H9 (cell line): ENCODE measurements around the gene PROSER1. TPM values are rescaled to one million over a fixed set of nuclear protein-coding genes. Genes with fewer than 3 reads are reported as not detected.

Experiments used
- DNase-seq: peaks from one replicate; pipeline ENCODE4 v3.0.0-alpha.2; 2017
- H2AFZ ChIP-seq: one replicate; pipeline ENCODE4 v1.6.1; 2013; ENCODE audit warnings: mild to moderate bottlenecking, low read length, control low read depth, moderate library complexity
- H2AK5ac ChIP-seq: 2 replicates; pipeline ENCODE4 v1.6.1; 2013; ENCODE audit warnings: low read length, control low read depth, mixed read lengths; ENCODE audit not compliant: insufficient read length
- H2BK120ac ChIP-seq: one replicate; pipeline ENCODE4 v1.6.1; 2013; ENCODE audit warnings: low read depth, mild to moderate bottlenecking, low read length, control low read depth, inconsistent platforms; ENCODE audit not compliant: poor library complexity, severe bottlenecking
- H2BK12ac ChIP-seq: 2 replicates; pipeline ENCODE4 v1.6.1; 2013; ENCODE audit warnings: low read length, control low read depth, mixed read lengths, low read depth; ENCODE audit not compliant: insufficient read length
- H2BK15ac ChIP-seq: 2 replicates; pipeline ENCODE4 v1.6.1; 2013; ENCODE audit warnings: low read depth, low read length, control low read depth
- H2BK20ac ChIP-seq: one replicate; pipeline ENCODE4 v1.6.1; 2013; ENCODE audit warnings: low read depth, mild to moderate bottlenecking, low read length, control low read depth, inconsistent platforms; ENCODE audit not compliant: poor library complexity, severe bottlenecking
- H2BK5ac ChIP-seq: 2 replicates; pipeline ENCODE4 v1.6.1; 2013; ENCODE audit warnings: low read length, control low read depth, mixed read lengths; ENCODE audit not compliant: insufficient read length
- H3K14ac ChIP-seq: 2 replicates; pipeline ENCODE4 v1.6.1; 2013; ENCODE audit warnings: low read length, control low read depth; ENCODE audit not compliant: insufficient read depth
- H3K18ac ChIP-seq: 2 replicates; pipeline ENCODE4 v1.6.1; 2013; ENCODE audit warnings: low read depth, mild to moderate bottlenecking, mixed read lengths, low read length, control low read depth; ENCODE audit not compliant: insufficient read length
- H3K23ac ChIP-seq: 2 replicates; pipeline ENCODE4 v1.6.1; 2013; ENCODE audit warnings: low read length, control low read depth, mixed read lengths, low read depth; ENCODE audit not compliant: insufficient read length
- H3K23me2 ChIP-seq: 2 replicates; pipeline ENCODE4 v1.6.1; 2013; ENCODE audit warnings: low read depth, mild to moderate bottlenecking, mixed read lengths, low read length, control low read depth; ENCODE audit not compliant: insufficient read length, poor library complexity, severe bottlenecking
- H3K27ac ChIP-seq: 2 replicates; pipeline ENCODE4 v1.5.1; 2013; ENCODE audit warnings: low read length, control low read depth, mixed read lengths, low read depth; ENCODE audit not compliant: insufficient read length
- H3K27me3 ChIP-seq: 2 replicates; pipeline ENCODE4 v1.6.1; 2013; ENCODE audit warnings: low read length, control low read depth, inconsistent platforms; ENCODE audit not compliant: insufficient read depth
- H3K4ac ChIP-seq: 2 replicates; pipeline ENCODE4 v1.6.1; 2013; ENCODE audit warnings: low read depth, mild to moderate bottlenecking, control low read depth, inconsistent platforms, low read length, moderate library complexity
- H3K4me1 ChIP-seq: 2 replicates; pipeline ENCODE4 v1.6.1; 2013; ENCODE audit warnings: low read length, control low read depth, inconsistent platforms; ENCODE audit not compliant: insufficient read depth
- H3K4me2 ChIP-seq: 2 replicates; pipeline ENCODE4 v1.6.1; 2013; ENCODE audit warnings: low read length, control low read depth, mixed read lengths; ENCODE audit not compliant: insufficient read length, insufficient read depth
- H3K56ac ChIP-seq: 2 replicates; pipeline ENCODE4 v1.6.1; 2013; ENCODE audit warnings: low read depth, mild to moderate bottlenecking, mixed read lengths, low read length, control low read depth; ENCODE audit not compliant: insufficient read length
- H3K79me1 ChIP-seq: 2 replicates; pipeline ENCODE4 v1.6.1; 2013; ENCODE audit warnings: low read depth, mild to moderate bottlenecking, moderate library complexity, low read length, control low read depth, inconsistent platforms; ENCODE audit not compliant: insufficient read depth, poor library complexity, severe bottlenecking
- H3K79me2 ChIP-seq: 2 replicates; pipeline ENCODE4 v1.6.1; 2013; ENCODE audit warnings: low read length, control low read depth, inconsistent platforms; ENCODE audit not compliant: insufficient read depth
- H3K9ac ChIP-seq: 2 replicates; pipeline ENCODE4 v1.6.1; 2013; ENCODE audit warnings: low read length, control low read depth, mixed read lengths; ENCODE audit not compliant: insufficient read length; ENCODE audit errors: extremely low read depth
- H3K9me3 ChIP-seq: one replicate; pipeline ENCODE4 v1.6.1; 2013; ENCODE audit warnings: low read depth, low read length, inconsistent platforms; ENCODE audit not compliant: control insufficient read depth
- H3T11ph ChIP-seq: one replicate; pipeline ENCODE4 v1.6.1; 2013; ENCODE audit warnings: mild to moderate bottlenecking, low read length, control low read depth, inconsistent platforms
- H4K20me1 ChIP-seq: one replicate; pipeline ENCODE4 v1.6.1; 2013; ENCODE audit not compliant: control insufficient read depth, insufficient read length, insufficient read depth
- H4K5ac ChIP-seq: 2 replicates; pipeline ENCODE4 v1.6.1; 2013; ENCODE audit warnings: low read depth, mild to moderate bottlenecking, mixed read lengths, low read length, control low read depth; ENCODE audit not compliant: insufficient read length
- H4K8ac ChIP-seq: replicated peaks from 2 replicates; pipeline ENCODE4 v1.6.1; 2013; ENCODE audit warnings: low read length, control low read depth, mixed read lengths, low read depth; ENCODE audit not compliant: insufficient read length
- H4K91ac ChIP-seq: 2 replicates; pipeline ENCODE4 v1.6.1; 2013; ENCODE audit warnings: low read depth, mild to moderate bottlenecking, moderate library complexity, mixed read lengths, low read length, control low read depth; ENCODE audit not compliant: insufficient read length
- H3K27ac Mint-ChIP-seq, 3 experiments: 2 replicates in 2 of 3; 3 replicates in 1 of 3; pipeline ENCODE4 v1.8.0; 2020 to 2021; ENCODE audit warnings: mixed read lengths in 3 of 3, mild to moderate bottlenecking in 1 of 3, moderate library complexity in 1 of 3
- H3K27me3 Mint-ChIP-seq: 2 replicates; pipeline ENCODE4 v1.8.0; 2021; ENCODE audit warnings: low read depth, mild to moderate bottlenecking, moderate library complexity, mixed read lengths
- H3K36me3 Mint-ChIP-seq, 3 experiments: 2 replicates in 2 of 3; 3 replicates in 1 of 3; pipeline ENCODE4 v1.8.0; 2020 to 2021; ENCODE audit warnings: low read depth in 3 of 3, mixed read lengths in 3 of 3; ENCODE audit not compliant: insufficient read depth in 1 of 3
- H3K4me1 Mint-ChIP-seq, 2 experiments: 2 replicates each; pipeline ENCODE4 v1.8.0; 2020; ENCODE audit warnings: mixed read lengths in 2 of 2
- H3K4me3 Mint-ChIP-seq, 2 experiments: 2 replicates in 1 of 2; 3 replicates in 1 of 2; pipeline ENCODE4 v1.8.0; 2020 to 2021; ENCODE audit warnings: mild to moderate bottlenecking in 2 of 2, mixed read lengths in 2 of 2, moderate library complexity in 1 of 2
- H3K9me3 Mint-ChIP-seq, 2 experiments: 2 replicates in 1 of 2; 3 replicates in 1 of 2; pipeline ENCODE4 v1.8.0; 2020; ENCODE audit warnings: mild to moderate bottlenecking in 2 of 2, mixed read lengths in 2 of 2, moderate library complexity in 1 of 2
- total RNA-seq: library from RNA; stranded (reverse); gene quantifications from 2 replicates; pipeline ENCODE4 v1.2.1, GENCODE V29; 2021
- TF ChIP-seq, protein P1 (sequence below): fragments of 200-600 bp; sonication (generic); conservative IDR thresholded peaks from 3 replicates; pipeline ENCODE4 v1.8.0; 2021; ENCODE audit warnings: antibody characterized with exemption, mild to moderate bottlenecking

Gene PROSER1
- total RNA-seq, 1 experiment from 2014 or later: 84.6 TPM

DNA sequence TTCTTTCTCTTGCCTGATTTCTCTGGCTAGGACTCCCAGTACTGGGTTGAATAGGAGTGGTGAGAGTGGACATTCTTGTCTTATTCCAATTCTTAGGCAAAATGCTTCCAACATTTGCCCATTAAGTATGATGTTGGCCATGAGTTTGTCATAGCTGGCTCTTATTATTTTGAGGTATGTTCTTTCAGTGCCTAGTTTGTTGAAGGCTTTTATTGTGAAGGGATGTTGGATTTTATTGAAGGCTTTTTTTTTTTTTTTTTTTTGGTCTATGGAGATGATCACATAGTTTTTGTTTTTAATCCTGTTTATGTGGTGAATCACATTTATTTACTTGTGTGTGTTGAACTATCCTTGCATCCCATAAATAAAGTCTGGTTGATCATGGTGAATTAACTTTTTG is 20.2 kb upstream of the PROSER1 start:
- Histone ChIP-seq H3K14ac (no peak overlapping the region), H3K4me1 (no peaks in the 10 kb centered on the region), H3K23me2 (no peaks in the 10 kb centered on the region), H2BK20ac (no peak overlapping the region), H4K20me1 (no peaks in the 10 kb centered on the region), H3K56ac (no peak overlapping the region), H4K8ac (no peak overlapping the region), H3K4me2 (no peak overlapping the region), H4K91ac (no peak overlapping the region), H2AK5ac (no peak overlapping the region), H3T11ph (no peak overlapping the region), H3K79me1 (no peaks in the 10 kb centered on the region), H2BK12ac (no peak overlapping the region), H4K5ac (no peak overlapping the region), H3K27ac (no peak overlapping the region), H3K4ac (no peak overlapping the region), H2BK120ac (no peak overlapping the region), H2AFZ (no peak overlapping the region), H3K9ac (no peak overlapping the region), H2BK15ac (no peak overlapping the region), H3K27me3 (no peaks in the 10 kb centered on the region), H2BK5ac (no peak overlapping the region), H3K18ac (no peak overlapping the region), H3K9me3 (peaks cover 4% of the 10 kb centered on the region), H3K23ac (no peak overlapping the region), H3K79me2 (no peaks in the 10 kb centered on the region)
- Mint-ChIP-seq H3K9me3 (peaks cover 0 to 3% of the 10 kb centered on the region in 2 experiments; a peak in 1 of 5 replicates), H3K4me3 (no peak overlapping the region), H3K4me1 (peaks cover 3 to 6% of the 10 kb centered on the region in 2 experiments; a peak in 3 of 4 replicates), H3K36me3 (peaks cover 0 to 5% (median 2%) of the 10 kb centered on the region in 3 experiments; a peak in 2 of 7 replicates), H3K27ac (no peak overlapping the region), H3K27me3 (no peaks in the 10 kb centered on the region)
- TF ChIP-seq, protein P1, sequence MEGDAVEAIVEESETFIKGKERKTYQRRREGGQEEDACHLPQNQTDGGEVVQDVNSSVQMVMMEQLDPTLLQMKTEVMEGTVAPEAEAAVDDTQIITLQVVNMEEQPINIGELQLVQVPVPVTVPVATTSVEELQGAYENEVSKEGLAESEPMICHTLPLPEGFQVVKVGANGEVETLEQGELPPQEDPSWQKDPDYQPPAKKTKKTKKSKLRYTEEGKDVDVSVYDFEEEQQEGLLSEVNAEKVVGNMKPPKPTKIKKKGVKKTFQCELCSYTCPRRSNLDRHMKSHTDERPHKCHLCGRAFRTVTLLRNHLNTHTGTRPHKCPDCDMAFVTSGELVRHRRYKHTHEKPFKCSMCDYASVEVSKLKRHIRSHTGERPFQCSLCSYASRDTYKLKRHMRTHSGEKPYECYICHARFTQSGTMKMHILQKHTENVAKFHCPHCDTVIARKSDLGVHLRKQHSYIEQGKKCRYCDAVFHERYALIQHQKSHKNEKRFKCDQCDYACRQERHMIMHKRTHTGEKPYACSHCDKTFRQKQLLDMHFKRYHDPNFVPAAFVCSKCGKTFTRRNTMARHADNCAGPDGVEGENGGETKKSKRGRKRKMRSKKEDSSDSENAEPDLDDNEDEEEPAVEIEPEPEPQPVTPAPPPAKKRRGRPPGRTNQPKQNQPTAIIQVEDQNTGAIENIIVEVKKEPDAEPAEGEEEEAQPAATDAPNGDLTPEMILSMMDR: no peak
- DNase-seq: no peak
